Measurements from ENCODE around the gene MED27.

The MED27 gene

GRCh38 chr9:131826966-131827525, 252.6 kb downstream of the MED27 start:
- DNase-seq: no peak

GRCh38 chr9:131826053-131826452, 253.6 kb downstream of the MED27 start:
- no peak for DNase-seq

- no peak for DNase-seq
These were observed 254.6 kb downstream of the MED27 start for GRCh38 chr9:131824953-131825495.

- no peak for DNase-seq
These were observed 255.5 kb downstream of the MED27 start for GRCh38 chr9:131824155-131824594.

DNA sequence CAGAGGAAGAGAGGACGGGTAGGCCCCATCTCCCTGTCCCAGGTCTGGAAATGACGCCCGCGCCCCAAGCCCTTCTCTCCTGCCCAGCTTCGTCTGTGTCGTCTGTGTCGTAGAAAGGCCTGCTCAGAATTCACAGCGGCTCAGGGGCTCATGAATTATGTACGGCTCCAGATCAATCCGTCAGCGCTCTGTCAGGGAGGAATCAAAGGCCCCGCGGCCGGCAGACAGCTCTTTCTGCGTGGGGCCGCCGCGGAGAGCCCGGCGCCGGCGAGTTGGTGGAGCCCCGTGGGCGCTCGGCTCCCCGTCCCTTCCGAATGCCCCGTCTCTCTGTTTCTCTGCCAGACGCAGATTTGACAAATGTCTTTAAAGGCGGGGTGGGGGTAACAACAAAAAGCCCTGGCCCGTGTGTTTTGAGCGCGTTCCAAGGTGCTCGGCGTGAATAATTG, 255.9 kb downstream of the MED27 start:
- DNase-seq: no peak

DNA sequence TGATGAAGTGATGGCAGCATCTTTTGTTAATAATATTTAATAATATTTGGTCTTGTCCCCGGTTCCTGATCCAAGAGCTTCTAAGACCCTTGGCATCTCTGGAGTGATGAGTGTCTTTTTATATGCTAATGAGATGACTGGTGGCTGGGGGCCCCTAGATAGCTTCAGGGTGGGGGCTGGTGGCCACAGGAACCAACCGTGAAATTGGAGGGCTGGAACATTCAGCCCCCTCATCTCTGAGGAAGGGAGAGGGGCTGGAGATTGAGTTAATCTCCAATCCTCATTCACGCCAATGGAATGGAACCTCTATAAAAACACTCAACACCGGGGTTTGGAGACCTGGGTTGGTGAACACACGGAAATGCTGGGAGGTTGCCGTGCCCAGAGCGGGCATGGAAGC, 261.6 kb downstream of the MED27 start:
- no peak for DNase-seq

DNA sequence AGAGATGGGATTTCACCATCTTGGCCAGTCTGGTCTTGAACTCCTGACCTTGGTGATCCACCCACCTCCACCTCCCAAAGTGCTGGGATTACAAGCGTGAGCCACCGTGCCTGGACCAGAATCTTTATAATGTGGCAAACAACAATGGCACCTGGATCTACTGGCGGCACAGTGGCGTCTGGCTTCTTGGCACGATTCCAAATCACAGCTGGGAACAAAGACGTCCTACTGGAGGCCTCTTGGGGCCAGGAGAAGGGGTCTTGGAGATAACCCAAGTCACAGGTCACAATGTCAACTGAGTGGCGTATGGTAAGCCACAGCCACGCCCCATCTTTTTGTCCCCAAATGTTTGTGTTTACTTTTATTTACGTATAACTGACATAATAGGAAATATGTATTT, 262.0 kb downstream of the MED27 start:
- no peak for DNase-seq

GRCh38 chr9:131817073-131817472, 262.6 kb downstream of the MED27 start:
- no peak for DNase-seq

GRCh38 chr9:131815970-131816873, 263.4 kb downstream of the MED27 start:
- no peak for DNase-seq

DNA sequence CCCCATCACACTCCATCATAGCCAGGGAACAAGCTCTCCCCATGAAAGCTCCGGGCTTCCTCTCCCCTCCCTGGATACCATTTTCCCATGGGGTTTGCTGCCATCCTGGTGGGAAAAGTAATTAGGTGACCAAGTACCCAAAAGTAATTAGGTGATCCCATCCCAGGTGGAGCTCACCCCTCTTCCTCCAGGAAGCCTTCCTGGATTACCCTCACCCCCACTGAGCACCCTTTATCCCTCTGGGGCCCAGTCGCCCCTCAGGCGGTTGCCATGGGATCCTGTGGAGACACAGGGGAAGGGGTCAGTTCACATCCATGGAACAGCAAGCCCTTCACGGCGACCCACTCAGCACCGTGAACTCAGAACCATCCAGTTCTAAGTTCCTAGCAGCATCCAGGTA, 265.0 kb downstream of the MED27 start:
- DNase-seq: no peak

DNA sequence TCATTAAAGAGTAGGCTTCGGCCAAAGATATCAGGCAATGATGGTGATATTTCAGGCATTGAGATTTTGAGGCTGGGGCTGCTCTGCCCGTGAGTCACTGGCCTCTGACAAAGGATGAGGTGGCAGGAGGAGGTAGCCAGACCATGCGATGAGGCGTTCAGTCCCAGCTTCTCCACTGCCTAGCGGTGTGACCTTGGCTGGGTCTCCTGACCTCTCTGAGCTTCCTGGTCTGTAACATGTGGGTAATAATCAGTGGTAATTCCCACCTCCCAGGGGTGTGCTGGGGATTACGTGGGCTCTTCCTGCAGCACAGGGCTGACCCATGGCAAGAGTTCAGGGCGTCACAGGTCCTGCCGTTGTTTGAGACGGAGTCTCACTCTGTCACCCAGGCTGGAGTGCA, 266.6 kb downstream of the MED27 start:
- no peak for DNase-seq

- DNase-seq: no peak
These were observed 267.4 kb downstream of the MED27 start for GRCh38 chr9:131812116-131812790.

GRCh38 chr9:131811405-131811804, 268.3 kb downstream of the MED27 start:
- DNase-seq: no peak

DNA sequence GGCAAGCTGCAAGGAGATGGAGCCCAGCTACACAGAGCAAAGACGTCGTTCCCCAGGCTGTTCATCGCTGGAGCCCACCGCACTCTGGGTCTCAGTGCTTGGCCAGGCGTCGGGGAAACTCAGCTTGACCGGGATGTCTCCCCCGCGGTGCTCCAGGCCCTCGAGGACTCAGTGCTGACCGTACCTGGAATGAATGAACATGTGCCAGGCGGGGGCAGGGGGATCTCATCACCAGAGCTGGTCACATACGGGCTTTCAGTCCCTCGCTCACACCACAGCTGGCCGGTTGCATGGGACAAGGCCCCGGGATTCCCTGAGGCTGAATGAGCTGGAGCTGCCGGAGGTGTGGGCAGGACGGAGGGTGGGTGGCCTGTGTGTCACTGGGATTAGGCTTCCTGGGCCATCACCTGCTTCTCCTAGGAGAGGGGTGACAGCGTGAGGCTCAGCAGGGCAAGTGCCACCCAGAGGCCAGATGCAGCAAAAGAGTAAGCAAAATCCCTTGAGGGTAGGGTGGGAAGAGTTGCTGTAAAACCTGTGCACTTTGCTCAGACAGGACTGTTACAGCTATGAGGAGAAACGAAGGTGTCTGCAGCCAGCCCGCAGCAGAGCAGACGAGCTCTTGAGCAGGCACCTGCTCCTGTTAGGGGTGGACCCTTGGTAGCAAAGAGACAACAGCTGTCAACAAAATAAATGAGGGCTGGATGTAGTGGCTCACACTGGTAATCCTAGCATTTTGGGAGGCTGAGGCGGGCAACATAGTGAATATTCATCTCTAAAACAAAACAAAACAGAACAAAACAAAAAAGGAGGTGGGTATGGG, 269.1 kb downstream of the MED27 start:
- no peak for DNase-seq

Data from activated CD4-positive, alpha-beta T cell treated with anti-CD3 and anti-CD28 coated beads for 4 hours (primary cell).